OCI-LY3 (cell line): Measurements from ENCODE around the gene MCM6.

Source experiments
- CTCF ChIP-seq: fragments of 200-600, 300-600 bp; sonication (generic); IDR thresholded peaks from 2 replicates; pipeline ENCODE4 v1.5.1; 2014; ENCODE audit warnings: antibody characterized with exemption, low read length, low read depth
- EZH2phosphoT487 ChIP-seq: fragments of 200-600 bp; shearing (Covaris generic); IDR thresholded peaks from 2 replicates; pipeline ENCODE4 v1.6.1; 2018; ENCODE audit warnings: antibody characterized with exemption, mixed run types, low read depth

GRCh38 chr2:135894930-135895329 is 18.7 kb upstream of the MCM6 start:
- no peak for TF ChIP-seq CTCF
- no peak for TF ChIP-seq EZH2phosphoT487
